Ramos (cell line): ENCODE measurements around the gene MAP4K2.

Experiments used
- in situ Hi-C: fragments of 300-500 bp; cut with MboI; formaldehyde crosslinking; loops from one replicate; pipeline ENCODE4 v1.14.3; 2022; ENCODE audit warnings: low sequenced_read_pairs; ENCODE audit not compliant: unreplicated experiment

MAP4K2 gene

DNA sequence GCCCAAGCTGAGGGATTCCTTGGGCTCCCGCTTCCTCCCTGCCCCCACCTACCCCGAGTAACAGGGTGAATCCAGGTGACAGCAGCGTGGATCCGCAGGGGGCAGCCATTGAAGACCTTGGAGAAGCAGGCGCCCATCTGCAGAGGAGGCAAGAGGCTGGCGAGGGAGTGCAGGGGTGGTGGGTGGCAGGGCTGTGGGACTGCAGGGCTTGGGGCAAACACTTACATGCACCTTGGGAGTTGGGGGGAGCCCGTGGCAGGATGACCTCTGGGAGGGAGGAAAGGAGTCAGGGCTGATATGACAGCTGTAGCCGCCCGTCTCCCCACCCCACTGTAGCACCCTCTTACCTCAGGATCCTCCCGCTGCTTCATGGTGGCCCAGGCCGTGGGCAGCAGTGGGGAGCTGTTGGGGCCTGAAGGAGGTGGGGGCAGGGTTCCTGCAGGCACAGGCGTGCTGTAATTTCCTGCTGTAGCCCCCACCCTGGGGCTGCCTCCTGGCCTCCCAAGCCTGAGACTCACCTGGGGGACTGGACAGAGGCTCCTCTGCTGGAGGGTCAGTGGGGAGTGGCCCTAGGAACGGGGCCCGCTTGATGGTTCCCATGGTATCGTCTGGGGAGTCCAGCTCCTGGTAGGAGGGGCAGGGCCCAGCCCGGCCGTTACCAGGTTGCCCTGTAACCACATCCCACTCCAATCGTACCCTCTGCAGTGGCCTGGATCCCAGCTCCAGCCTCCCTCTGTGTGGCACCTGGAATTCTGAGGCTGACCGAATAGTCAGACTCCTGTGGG, 6.1 kb downstream of the MAP4K2 start:
- in situ Hi-C loops: no loop called here

GRCh38 chr11:64796047-64796756, 6.8 kb downstream of the MAP4K2 start:
- in situ Hi-C loops: no loop called here

- in situ Hi-C loops: no loop called here
Observed at GRCh38 chr11:64794526-64794925, 8.5 kb downstream of the MAP4K2 start.

GRCh38 chr11:64793271-64794160, 9.5 kb downstream of the MAP4K2 start:
- in situ Hi-C loops: no loop called here

DNA sequence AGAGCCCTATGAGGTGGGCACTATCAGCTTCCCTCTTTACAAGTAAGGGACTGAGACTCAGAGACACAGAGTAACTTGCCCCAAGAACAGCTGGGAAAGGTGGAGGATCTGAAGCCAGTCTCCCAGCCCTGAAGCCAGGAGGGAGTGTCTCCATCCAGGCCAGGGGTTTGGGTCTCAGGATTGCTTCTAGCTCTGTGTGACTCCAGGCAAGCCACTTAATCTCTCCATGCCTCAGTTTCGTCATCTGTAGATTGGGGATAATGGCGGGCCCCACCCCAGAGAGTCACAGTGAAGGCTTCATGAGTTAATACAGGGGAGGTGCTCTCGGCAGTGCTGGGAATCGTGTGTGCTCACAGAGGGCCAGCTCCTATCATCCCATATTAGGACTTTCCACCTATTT, 10.5 kb downstream of the MAP4K2 start:
- in situ Hi-C loops: no loop called here

- in situ Hi-C loops: no loop called here
Observed at GRCh38 chr11:64791781-64792291, 11.2 kb downstream of the MAP4K2 start.

DNA sequence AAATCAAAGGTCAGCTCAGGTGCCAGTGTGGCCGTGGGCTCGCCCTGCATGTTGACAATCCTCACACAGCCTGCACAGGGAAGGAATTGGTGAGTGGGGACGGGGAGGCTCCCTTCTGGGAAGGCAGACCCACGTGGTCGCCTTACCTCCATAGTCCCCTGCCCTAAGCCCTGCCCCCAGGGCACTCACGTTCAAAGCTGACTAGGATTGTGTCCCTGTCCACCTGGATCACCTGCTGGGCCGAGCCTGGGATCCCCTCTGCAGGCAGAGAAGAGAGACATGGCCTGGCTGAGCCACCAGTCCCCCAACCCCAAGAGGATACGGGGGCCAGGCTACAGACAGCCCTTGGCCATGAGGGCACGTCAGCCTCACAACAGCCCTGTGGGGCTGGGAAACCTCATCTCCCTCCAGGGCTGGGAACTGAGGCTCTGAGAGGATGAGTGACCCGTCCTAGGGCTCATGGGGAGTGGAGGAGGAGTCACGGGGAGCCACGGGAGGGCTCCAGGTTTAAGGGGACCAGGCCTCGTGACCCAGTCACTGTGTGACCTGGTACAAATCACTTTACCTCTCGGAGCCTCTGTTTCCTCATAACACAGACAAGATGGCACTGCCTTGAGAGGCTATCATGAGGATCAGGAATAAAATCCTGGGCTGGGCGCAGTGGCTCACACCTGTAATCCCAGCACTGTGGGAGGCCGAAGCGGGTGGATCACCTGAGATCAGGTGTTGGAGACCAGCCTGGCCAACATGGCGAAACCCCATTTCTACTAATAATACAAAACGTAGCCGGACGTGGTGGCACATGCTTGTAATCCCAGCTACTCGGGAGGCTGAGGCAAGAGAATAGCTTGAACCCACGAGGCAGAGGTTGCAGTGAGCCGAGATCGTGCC, 12.6 kb downstream of the MAP4K2 start:
- in situ Hi-C loops: no loop called here

DNA sequence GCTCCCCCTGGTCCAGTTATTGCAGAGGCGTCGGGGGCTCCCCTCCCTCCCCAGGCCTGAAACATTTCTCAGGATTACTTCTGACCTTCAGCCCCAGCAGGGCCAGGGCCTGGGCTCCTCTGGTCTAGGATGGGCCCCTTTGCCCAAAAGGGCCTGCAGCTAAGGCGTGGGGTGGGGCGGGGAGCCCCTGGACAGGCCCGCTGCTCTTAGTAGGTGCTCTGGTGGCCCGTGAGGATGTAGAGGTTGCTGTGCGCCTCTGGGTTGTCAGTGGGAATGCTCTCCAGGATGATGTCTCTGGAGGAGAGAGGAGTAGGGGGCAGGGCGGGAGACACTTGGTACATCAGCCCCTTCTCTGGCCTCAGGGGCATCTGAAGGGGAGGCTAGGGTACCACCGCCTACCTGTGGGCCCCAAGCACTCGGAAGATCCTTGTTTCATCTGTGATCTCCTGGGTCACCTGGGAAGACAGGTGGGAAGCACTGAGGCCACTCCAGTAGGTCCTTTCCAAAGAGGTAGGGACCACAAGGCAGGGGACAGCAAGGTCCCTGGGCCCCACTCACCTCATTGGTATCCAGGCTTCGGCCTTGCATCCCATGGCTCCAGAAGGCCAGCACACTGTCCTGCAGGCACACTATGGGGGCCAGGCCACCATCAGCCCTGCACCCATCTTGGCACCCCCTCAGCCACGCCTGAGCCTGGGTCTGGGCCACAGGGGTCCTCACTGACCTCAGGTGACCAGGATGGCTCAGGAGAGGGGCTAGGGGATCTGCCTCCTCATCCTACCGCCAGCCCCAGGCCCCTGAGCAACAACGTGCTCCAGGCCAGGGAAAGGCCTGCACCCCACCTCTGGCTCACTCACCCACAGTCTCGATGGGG, 13.4 kb downstream of the MAP4K2 start:
- in situ Hi-C loops: no loop called here

GRCh38 chr11:64788321-64789215, 14.4 kb downstream of the MAP4K2 start:
- in situ Hi-C loops: no loop called here

DNA sequence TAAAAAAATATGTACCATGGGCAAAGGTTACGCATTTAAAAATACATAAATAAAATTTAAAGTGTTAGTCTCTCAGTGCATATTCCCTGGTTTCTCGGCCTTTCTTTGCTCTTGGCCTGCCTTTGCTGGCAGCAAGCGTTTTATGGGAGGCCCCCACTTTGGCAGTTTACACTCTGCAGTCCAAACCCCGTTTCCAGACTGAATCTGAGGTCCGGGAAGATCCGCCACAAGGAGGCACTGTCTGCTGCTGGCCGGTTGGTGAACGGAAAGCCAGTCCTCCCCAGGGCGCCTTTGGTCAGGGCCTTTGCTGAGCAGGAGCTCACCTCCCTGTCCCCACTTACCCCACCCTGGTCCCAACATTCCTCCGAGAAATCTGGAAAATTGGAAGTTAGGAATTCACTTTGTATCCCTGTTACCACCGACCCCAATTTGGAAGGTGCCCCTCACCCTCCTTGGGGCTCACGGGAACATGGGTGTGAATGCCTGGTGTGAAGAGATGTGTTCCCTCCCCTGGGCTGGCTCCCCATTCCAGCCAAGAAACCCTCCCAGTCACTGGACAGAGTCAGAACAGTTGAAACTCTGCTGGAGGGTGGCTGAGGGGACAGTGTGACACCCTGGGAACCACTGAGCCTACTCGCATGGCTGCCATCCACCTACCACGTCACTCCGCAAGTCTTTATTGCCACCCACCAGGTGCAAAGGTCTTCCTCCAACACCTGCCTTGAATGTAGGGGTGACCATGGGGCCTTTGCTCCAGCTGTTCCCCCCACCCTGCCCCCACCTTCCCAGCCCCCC, 15.3 kb downstream of the MAP4K2 start:
- in situ Hi-C loops: no loop called here

DNA sequence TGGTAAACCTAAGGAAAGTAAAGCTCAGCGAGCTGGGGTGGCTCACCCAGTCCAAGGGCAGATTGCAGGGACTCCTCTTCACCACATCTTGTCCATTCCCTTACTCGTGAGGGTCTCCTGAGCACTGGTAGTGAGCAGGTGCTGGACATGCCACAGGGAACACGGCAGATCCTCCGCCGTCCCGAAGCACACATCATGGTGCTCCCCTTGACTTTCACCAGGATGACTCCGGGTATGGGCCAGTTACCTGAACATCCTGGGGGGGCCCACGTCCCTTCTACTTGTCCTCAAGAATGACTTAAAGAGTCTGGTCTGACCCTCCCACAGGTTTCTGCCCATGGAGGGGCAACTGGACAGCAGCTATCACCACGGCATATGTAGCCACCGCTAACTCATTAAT, 16.7 kb downstream of the MAP4K2 start:
- in situ Hi-C loops: no loop called here

GRCh38 chr11:64784813-64785581, 18.0 kb downstream of the MAP4K2 start:
- in situ Hi-C loops: no loop called here

- in situ Hi-C loops: no loop called here
Observed at GRCh38 chr11:64778473-64779298, 24.3 kb downstream of the MAP4K2 start, which contains the start of gene SF1. TSS of gene SF1 (minus strand) at chr11:64778542. CDS start at chr11:64778392, 150 bp downstream.

GRCh38 chr11:64778223-64778472, 24.9 kb downstream of the MAP4K2 start:
- in situ Hi-C loops: no loop called here

DNA sequence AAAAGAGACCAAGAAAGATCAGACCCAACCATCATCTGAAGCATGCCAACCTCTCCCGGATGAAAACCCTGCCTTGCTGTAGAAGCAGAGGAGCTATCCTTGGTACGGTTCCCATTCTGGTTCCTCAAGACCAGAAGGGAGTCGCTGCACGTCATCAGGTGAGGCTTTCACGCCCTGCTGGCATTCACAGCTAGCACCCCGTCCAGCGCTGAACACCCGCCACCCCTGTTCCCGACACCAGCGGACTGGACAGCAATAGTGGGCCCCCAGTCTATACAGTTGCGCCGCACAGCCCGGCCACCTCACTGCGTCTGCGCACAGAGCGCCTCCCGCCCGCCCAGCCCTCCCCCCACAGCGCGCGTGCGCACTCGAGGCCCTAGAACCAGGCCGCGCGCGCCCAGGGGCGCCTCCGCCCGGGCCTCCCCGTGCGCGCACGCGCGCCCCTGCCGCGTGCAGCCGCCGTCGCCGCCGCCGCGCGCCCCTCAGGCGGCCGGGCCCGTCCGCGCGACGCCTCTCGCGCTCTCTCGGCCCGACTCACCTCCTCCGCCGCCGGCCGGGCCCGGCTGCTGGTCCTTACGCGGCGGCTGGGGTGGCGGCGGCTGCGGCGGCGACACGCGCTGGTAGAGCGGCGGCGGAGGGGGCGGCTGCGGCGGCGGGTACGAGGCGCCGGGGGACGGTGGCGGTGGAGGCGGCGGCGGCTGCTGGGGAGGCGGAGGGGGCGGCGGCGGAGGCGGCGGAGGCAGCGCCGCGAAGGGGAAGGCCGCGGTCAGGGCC, 25.4 kb downstream of the MAP4K2 start:
- in situ Hi-C loops: no loop called here
